ENCODE measurements around the gene CHAF1A. TPM values are rescaled to one million over a fixed set of nuclear protein-coding genes. Genes with fewer than 3 reads are reported as not detected.

Gene CHAF1A
- total and polyA plus RNA-seq, 2 of the 8 experiments (the other 6 are each of a cell fraction or from before 2014, with no cell fraction given) = 122 to 147 TPM

DNA sequence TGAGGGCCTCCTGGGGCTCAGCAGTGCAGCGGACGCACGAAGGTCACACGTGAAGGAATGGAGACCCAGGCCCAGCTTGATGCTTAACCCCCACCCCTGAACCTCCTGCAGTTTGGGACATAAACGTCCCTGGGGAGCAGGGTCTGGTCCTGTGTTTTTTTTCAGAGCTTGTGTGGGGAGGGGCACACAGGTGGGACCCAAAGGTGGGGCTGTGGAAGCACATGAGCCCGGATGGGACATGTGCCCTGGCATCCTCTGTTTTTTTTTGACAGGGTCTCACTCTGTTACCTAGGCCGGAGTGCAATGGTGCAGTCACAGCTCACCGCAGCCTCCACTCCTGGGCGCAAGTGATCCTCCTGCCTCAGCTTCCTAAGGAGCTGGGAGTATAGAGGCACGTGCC is 34.7 kb downstream of the CHAF1A start:
- Histone ChIP-seq H2BK20ac (ENCODE audit: low read length) (no peak overlapping the region), H2AK5ac (ENCODE audit: low read depth, low read length) (no peak overlapping the region), H4K8ac (ENCODE audit: extremely low read depth, insufficient read depth, low read length) (no peak overlapping the region), H3K4me1 (replicated peaks in 1 of 4; ENCODE audit: control insufficient read depth in 3 of 4, insufficient read depth in 4 of 4, low read length in 3 of 4) (no peaks in the 10 kb centered on the region; a peak in 2 of 7 replicates), H3K18ac (ENCODE audit: extremely low read depth, low read length) (no peak overlapping the region), H4K91ac (replicated peaks; ENCODE audit: insufficient read length, low read length) (no peak overlapping the region), H3K14ac (ENCODE audit: insufficient read length) (no peak overlapping the region), H3K27me3 (replicated peaks in 1 of 4; ENCODE audit: control insufficient read depth in 3 of 4, extremely low read depth in 1 of 4, insufficient read depth in 3 of 4, low read length in 3 of 4) (no peaks in the 10 kb centered on the region), H3K9me3 (ENCODE audit: insufficient read depth in 2 of 2, low read depth in 1 of 2, low read length in 1 of 2) (no peaks in the 10 kb centered on the region), H2BK15ac (ENCODE audit: low read length) (no peak overlapping the region), H3K23ac (ENCODE audit: insufficient read length) (no peak overlapping the region), H3K79me2 (ENCODE audit: control insufficient read depth in 1 of 2, insufficient read depth in 2 of 2, low read length in 2 of 2) (peaks cover 0 to 12% of the 10 kb centered on the region in 2 experiments; a peak in 1 of 4 replicates), H2BK12ac (ENCODE audit: low read depth, low read length) (no peak overlapping the region), H3K4me2 (ENCODE audit: insufficient read depth in 1 of 2, low read depth in 2 of 2, low read length in 2 of 2) (no peak overlapping the region), H3K56ac (replicated peaks; ENCODE audit: insufficient read length, low read depth, low read length) (no peak overlapping the region), H3K4ac (replicated peaks; ENCODE audit: insufficient read length, low read depth, low read length) (no peak overlapping the region), H3K27ac (ENCODE audit: low read depth, low read length) (no peak overlapping the region), H4K20me1 (replicated peaks in 1 of 2; ENCODE audit: control insufficient read depth in 1 of 2, insufficient read depth in 2 of 2, low read length in 2 of 2) (peaks cover 20 to 35% of the 10 kb centered on the region in 2 experiments), H2BK120ac (replicated peaks; ENCODE audit: low read depth, low read length) (no peak overlapping the region), H3K4me3 (ENCODE audit: extremely low read depth in 1 of 4, insufficient read depth in 2 of 4, low read depth in 3 of 4, low read length in 4 of 4) (no peak overlapping the region), H3K79me1 (ENCODE audit: low read depth, low read length) (peaks cover 16% of the 10 kb centered on the region), H3K36me3 (ENCODE audit: control insufficient read depth in 2 of 4, insufficient read depth in 4 of 4, low read length in 3 of 4) (peaks cover 44 to 75% (median 65%) of the 10 kb centered on the region in 4 experiments), H3K9ac (replicated peaks in 1 of 4; ENCODE audit: extremely low read depth in 1 of 4, low read depth in 3 of 4, low read length in 3 of 4) (no peak overlapping the region; a peak in 1 of 7 replicates), H3K23me2 (ENCODE audit: low read depth, low read length) (no peaks in the 10 kb centered on the region), H2BK5ac (ENCODE audit: low read depth, low read length) (peak overlapping the region; percentile 71; the same call in 1 of the 2 replicates), H4K5ac (ENCODE audit: insufficient read length, low read depth, low read length) (no peak overlapping the region), H2AFZ (ENCODE audit: low read length) (no peak overlapping the region)
- ChIA-PET POLR2A (ENCODE audit: partially characterized antibody) (interaction anchor here (0.6 to 58.1 kb wide), 5 partner anchors 1 to 171 kb away, joined by 4 to 1590 read pairs (median 5); partner anchors contain the start of genes CHAF1A, SH3GL1 and UBXN6), CTCF (ENCODE audit: partially characterized antibody) (no interaction called here)
- WGBS, 2 experiments (ENCODE audit: extremely low coverage in 1 of 2, insufficient coverage in 1 of 2, insufficient read length in 1 of 2, insufficient replicate concordance in 2 of 2, low coverage in 1 of 2, low lambda C conversion rate in 2 of 2, missing lambda C conversion rate in 1 of 2) = 99% methylated on average over 9 of the region's 10 CpGs; no CpG with 5 or more reads in 1 of the 2 experiments
- DNase-seq (ENCODE audit: low read depth in 1 of 2, low spot score in 2 of 2) = no peak
- FAIRE-seq = no peak
- no peak for TF ChIP-seq CREB1 (IDR thresholded peaks at IDR 0.05)
- no peak for TF ChIP-seq SUZ12 (IDR thresholded peaks at IDR 0.05; ENCODE audit: low read length)
- TF ChIP-seq RBBP5 (IDR thresholded peaks at IDR 0.05; ENCODE audit: borderline replicate concordance, low read depth, low read length) = no peak
- no peak for TF ChIP-seq CHD2 (IDR thresholded peaks at IDR 0.05; ENCODE audit: low read length)
- TF ChIP-seq KDM4A (IDR thresholded peaks at IDR 0.05; ENCODE audit: low read depth, low read length, severe bottlenecking) = no peak
- TF ChIP-seq SIRT6 (IDR thresholded peaks at IDR 0.05; ENCODE audit: low read length) = no peak
